GM21381 (cell line): ENCODE measurements around the gene TAS1R3.
"Not testable (repeated sequence)": the region's sequence is repeated elsewhere in the genome, so short reads cannot be mapped to it uniquely, and the experiment has no call there.

ENCODE experiments used
- ATAC-seq: cut with Tn5 transposase; IDR thresholded peaks from one replicate; pipeline ENCODE4 v1.9.1; 2021; ENCODE audit warnings: mild to moderate bottlenecking, moderate library complexity; ENCODE audit not compliant: unreplicated experiment

TAS1R3 gene

DNA sequence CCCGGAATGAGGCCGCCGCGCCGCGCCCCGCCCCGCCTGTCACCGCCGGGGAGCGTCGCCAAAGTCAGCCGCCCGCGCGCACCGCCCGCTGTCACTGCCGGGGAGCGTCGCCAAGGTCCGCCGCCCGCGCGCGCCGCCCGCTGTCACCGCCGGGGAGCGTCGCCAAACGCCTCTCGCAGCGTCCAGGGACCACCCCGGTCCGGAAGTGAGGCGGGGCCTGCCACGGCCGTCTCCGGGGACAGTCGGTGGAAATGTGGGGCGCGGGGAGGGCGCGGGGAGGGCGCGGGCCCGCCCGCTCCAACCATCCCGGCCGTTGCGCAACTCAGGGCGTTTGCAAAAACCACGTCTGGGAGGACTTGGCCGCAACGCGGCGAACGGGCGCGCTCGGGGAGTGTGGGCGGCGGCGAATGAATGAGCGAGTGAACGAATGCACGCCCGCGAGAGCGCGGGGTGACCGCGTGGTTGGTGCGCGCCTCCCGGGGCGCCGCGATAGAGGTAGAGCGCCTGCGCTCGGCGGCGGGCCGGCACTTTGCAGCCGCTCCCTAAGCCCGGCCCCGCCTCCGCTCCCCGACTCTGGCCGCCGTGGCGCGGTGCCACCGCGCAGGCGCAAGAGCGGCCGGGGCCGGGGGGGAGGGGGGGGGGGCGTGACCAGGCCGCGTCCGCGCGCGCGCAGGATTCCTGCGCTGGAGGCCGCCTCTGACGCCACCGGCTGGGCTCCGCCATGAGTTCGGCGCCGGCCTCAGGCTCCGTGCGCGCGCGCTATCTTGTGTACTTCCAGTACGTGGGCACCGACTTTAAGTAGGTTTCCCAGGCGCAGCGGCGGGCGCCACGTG lies 22.9 kb upstream of the TAS1R3 start, which contains the start of the genes ACAP3 and PUSL1:
TSS of gene ACAP3 (minus strand) at position 8 of the 833 bp plus-strand sequence. CDS start 115 bp downstream, outside the sequence.
TSS of gene PUSL1 (plus strand) at position 675 of the 833 bp plus-strand sequence. CDS start at position 722, 47 bp downstream.
- ATAC-seq: peak; percentile 58

DNA sequence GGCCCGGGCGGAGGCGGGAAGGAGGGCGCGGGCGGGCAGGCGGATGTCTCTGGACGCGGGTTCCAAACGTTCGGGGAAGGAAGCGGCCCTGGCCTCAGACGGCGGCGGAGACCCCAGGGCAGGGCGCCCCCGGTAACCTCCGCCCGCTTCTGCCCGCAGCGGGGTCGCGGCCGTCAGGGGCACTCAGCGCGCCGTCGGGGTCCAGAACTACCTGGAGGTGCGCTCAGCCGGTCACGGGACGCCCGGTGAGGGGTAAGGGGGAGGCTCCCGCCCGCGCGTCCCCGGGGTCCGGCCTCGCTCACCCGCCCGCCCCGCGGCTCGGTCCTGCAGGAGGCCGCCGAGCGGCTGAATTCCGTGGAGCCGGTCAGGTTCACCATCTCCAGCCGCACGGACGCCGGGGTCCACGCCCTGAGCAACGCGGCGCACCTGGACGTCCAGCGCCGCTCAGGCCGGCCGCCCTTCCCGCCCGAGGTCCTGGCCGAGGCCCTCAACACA lies 22.3 kb upstream of the TAS1R3 start:
- no peak for ATAC-seq

DNA sequence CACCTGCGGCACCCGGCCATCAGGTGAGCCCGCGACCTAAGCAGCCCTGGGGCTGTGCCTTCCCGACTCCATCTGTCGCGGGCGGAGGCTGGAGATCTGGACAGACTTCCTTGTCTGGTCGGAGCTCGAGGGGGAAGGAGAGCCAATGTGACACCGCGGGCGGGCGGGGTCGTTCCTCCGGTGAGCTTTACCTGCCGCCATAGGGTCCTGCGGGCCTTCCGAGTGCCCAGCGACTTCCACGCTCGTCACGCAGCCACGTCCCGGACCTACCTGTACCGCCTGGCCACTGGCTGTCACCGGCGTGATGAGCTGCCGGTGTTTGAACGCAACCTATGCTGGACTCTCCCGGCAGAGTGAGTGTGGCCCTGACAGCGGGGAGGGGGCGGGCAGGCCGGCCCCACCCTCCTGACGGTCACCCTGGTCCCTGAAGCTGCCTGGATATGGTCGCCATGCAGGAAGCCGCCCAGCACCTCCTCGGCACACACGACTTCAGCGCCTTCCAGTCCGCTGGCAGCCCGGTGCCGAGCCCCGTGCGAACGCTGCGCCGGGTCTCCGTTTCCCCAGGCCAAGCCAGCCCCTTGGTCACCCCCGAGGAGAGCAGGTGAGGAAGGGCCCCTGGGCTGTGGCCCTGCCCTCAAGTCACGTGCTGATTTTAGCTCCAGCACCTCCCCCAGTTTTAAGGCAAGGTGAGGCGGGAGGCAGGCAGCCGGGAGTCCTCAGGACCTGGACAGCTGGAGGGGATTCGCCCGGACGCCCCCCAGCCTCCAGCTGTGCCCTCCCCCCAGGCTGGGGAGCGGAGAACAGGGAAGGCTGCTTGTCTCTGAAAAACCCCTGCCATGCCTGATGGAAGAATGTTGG lies 21.6 kb upstream of the TAS1R3 start:
- ATAC-seq: no peak

DNA sequence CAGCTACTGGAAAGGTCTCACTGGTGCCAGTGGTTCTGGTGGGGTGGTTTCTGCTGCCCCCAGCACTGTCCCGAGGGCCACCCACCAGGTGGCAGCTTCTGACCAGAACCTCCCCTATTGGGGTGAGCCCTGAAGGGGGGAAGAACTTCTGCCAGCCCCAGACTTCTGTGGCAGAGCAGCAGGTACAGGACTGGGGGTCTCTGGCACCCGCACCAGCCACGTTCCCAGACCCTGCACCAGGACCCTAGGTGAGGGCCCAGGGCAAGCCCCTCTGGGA lies 21.0 kb upstream of the TAS1R3 start:
- no peak for ATAC-seq

DNA sequence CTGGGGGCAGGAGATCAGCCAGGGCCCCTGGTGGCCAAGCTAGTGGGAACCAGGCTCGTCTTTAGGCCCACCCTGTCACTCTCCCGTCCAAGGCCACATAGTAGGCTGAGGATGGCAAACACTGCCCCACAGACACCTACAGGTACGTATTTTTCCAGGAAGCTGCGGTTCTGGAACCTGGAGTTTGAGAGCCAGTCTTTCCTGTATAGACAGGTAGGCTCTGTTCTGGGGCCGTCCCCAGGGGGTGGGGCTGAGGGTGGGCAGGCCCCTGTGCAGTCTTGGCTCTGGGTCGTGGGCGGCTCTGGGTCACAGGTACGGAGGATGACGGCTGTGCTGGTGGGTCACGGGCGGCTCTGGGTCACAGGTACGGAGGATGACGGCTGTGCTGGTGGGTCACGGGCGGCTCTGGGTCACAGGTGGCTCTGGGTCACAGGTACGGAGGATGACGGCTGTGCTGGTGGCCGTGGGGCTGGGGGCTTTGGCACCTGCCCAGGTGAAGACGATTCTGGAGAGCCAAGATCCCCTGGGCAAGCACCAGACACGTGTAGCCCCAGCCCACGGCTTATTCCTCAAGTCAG lies 20.5 kb upstream of the TAS1R3 start:
- ATAC-seq: no peak

DNA sequence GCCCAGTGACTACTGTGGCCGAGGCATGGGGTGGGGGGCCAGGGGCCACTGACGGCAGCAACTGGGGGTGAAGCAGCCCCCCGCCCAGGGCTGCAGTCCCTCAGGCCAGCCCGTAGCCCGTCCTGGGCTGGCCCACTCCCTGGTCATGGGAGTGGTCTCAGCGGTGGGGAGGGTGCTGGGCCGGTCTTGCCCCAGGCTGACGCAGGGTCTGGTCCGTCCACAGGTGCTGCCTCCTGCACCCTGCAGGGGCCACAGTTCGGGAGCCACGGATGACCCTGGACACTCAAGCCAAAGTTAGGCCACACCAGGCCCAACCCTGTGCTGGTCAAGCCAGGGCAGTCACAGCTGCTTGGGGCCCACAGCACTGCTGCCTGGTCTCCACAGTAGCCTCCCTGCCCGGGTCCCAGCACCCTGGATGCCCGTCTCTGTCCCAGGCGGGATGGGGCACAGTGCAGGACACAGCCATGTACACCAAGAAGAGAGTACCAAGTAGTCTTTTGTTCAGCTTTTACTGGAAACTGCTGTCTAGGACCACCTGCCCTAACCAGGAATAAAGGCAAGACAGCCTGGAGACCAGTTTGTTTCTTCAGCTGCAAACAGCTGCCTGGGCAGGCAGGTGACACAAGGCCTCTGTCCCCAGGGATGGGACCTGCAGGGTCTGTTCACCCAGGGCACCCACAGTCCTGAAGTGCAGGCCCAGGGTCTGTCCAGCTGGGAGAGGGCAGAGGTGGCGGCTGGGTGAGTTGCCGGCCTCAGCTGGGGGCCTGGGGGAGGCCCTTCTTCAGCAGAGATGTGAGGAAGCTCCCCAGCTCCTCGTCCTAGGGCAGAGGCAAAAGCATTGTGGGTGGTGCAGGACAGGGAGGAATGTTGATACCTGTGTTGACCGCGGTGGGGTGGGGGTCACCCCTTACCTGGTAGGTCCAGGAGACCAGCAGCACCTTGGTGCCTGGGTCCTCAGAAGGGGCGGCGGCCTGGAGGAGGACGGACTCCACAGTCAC lies 19.7 kb upstream of the TAS1R3 start:
- ATAC-seq: no peak

DNA sequence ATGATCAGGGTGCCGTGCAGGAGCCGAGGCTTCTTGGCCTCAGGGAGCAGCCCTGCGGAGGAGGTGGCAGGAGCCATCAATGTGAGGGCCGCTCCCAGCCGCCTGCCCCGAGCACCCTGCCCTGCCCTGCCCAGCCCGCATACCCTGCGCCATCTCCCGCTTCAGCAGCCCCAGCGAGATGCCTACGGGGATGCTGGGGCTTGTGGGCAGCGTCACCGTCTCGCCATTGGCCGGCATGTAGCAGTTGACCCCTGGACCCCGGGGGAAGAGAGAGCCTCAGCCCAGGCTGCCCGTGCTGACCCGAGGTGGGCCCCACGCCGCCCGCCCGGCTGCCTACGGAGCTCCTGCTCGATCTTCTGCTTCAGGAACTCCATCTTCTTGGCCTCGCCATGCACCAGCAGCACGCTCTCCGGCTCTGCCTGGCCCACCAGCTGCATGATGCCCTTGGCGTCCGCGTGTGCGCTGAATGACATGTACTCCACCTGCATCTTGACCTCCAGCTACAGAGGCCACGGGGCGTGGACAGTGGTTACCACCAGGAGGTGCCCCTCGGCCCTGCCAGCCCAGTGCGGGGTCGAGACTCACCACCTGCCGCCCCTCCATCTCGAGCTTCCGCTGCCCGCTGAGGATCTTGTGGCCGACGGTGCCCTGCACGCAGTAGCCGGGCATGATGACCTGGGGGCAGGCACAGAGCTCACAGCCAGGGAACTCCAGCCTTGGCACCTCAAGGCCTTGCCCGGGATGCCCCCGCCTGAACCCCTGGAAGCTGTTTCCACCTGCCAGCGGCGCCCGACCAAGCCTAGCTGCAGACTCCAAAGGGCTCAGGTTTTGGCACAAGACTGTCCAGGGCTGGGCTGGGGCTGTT lies 18.4 kb upstream of the TAS1R3 start:
- no peak for ATAC-seq

DNA sequence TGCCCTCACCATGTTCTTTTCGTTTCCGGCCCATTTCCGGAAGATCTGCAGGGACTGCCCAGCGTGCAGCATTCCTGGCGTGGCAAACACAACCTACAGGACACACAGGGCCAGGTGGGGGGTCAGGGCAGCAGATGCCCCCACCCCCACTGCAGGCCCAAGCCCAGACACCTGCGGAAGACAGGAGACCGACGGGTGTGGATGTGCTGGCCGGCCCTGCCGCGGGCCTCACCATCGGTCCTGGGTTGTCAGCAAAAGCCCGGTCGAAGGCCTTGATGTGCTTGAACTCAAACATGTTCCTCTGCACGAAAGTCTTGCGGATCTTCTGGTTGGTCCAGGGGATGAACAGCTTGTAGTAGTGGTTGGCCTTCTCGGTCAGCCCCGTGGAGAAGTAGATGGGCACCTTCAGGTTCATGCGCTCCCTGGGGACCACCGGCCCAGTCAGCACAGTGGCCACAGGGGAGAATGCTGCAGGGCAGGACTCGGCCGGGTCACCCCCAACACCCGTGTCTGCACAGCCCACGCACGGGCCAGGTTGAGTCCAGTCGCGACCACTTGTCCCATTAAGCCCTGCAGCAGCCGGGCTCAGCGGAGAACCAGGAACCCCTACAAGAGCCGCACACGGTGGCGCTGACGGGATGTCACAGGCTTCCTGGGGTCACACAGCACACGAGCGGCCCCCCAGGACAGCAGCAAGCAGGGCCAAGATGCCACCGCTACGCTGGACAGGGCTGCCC lies 17.4 kb upstream of the TAS1R3 start:
- ATAC-seq: no peak

DNA sequence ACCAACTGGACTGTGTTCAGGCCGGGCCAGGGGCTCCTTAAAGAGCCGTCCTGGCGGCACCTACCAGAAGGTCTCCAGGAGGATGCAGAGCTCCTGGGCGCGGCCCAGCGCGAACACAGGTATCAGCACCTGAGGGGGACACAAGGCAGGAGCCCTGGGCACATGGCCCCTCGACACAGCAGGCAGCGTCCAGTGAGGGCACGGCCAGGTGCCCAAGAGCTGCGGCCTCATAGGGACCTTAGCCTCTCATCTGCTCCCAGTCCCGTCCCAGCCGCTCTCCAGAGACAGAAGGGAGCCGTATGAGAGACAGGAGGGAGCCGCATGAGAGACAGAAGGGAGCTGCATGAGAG lies 16.9 kb upstream of the TAS1R3 start:
- no peak for ATAC-seq

DNA sequence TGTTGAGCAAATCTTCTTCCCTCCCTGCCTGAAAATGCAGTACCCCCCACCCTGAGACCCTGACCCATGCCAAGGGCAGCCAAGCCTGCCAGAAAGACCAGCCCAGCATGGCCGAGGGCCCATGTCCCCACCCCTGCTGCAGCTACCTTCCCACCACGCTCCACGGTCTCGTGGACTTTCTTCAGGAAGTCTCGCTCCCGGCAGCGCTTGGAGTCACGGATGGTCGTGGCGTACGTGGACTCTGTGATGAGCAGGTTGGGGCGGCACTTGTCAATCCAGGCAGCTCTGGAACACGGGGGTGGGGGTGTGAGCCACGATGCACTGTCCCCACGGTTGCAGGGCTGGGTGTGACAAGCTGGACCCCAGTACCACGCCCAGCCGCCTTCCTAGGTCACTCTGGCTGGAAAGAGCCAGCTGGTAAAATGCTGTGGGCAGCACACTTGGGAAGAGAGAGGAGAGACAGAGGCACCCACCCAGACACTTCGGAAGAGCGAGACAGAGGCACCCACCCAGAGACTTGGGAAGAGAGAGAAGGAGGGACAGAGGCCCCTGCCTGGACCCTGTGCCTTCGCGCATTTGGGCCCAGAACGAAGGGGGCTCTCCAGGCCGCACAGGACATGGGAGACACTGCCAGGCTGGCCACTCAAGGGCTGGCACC lies 16.3 kb upstream of the TAS1R3 start:
- ATAC-seq: no peak

DNA sequence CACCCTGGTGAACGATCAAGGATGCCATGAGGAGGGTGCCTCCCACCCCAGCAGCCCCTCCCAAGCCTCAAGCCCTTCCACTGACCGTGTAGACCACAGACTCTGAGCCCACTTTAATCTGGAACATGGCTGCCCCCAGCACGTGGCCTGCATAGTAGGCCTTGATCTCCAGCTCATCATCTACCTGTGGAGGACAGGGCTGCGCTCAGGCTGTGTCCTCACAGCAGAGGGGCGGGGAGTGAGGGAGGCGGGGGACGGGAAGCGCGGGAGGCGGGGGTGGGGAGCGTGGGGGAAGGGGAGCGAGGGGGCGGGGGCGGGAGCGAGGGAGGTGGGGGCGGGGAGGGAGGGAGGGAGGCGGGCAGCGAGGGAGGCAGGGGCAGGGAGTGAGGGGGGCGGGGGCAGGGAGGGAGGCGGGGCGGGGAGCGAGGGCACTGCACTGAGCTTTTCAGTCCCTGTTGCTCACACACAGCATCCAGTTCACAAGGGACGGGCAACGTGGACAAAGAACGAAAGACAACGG lies 15.6 kb upstream of the TAS1R3 start:
- no peak for ATAC-seq

DNA sequence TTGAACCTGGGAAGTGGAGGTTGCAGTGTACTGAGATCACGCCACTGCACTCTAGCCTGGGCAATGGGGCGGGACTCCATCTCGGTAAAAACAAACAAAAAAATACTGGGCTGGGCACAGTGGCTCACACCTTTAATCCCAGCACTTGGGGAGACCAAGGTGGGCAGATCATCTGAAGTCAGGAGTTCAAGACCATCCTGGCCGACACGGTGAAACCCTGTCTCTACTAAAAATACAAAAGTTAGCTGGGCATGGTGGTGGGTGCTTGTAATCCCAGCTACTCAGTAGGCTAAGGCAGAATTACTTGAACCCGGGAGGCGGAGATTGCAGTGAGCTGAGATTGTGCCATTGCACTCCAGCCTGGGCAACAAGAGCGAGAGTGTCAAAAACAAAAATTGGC lies 14.9 kb upstream of the TAS1R3 start:
- not testable (repeated sequence) for ATAC-seq

DNA sequence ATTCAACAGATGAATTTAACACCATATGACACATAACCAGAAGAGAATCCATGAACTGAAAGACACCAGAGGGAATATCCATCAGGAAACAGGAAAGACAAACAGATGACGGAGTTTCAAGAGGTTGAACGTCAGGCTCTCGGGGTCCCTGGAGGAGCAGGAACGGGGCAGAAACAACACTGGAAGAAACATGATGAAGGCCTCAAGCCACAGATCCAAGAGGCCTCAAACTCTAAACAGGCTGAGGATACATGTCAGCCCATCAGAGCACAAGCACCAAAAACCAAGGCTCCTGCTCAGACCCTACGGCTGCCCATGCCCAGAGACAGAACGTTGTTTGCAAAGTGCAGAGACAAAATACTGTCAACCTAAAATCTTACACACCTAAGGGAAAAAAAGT lies 13.7 kb upstream of the TAS1R3 start:
- no peak for ATAC-seq

DNA sequence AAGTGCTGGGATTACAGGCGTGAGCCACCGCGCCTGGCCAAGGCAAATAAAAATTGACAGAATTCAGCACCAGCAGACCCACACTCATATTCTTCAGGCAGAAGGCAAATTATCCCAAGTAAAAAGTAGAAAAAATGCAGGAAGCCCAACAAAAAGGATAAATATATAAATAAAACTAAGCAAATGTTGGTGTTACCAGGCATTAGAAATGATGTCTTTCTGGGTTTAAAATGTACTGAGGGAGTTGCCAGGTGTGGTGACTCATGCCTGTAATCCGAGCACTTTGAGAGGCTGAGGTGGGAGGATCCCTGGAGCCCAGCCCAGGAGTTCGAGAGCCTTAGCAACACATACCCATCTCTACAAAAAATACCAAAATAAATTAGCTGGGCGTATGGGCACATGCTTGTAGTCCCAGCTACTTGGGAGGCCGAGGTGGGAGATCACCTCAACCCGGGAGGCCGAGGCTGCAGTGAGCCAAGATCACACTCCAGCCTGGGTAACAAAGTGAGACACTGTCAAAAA lies 12.9 kb upstream of the TAS1R3 start:
- ATAC-seq: no peak

DNA sequence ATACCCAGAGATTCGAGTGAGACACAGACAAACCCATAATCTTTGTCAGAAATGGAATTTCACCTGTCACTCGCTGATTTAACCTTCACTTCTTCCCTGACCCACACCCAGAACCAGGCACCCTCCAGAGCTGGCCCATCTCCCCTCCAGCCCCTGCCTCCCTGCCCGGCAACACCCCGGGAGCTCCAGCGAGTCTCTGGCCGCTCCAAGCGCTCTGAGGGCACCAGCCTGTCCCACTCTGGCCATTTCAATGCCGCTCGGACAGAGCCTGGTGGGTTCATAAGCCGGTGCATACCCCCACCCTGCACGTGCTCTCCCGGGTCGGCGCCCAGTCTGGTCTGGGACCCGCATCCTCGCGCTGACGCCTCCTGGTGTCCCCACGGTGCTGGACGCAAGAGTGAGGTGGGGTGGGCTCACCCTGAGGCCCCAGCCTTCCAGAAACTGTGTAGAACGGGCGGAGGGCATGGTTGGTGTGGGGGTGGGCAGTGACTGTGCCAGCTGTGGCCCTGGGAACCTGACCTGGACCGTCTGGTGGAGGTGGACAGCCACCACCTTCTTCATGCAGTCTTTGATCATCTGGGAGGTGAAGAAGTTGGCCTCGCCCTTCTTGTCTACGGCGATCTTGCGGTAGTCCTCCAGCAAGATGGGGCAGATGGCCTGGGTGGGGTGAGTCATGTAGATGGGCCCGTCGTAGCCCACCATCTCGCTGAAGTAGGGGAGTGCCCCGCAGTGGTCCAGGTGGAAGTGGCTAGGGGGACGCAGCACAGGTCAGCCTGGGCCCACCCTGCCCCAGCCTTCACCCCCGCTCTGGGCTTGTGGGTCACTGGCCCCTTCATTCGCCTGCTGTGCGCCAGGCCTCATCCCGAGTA lies 12.1 kb upstream of the TAS1R3 start:
- no peak for ATAC-seq

DNA sequence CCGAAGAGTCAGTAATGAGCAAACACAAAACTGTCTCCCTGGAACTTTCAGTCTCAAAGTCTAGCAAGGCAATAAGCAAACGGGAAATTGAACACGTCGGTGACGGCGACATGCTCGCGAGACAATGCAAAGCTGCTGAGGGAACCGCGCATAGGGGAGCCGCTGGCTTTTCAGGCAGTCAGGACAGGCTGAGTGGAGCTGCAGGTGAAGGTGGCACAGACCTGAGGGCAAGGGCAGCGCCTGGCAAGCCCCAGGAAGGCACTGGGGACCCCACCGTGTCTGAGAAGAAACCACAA lies 11.5 kb upstream of the TAS1R3 start:
- ATAC-seq: no peak
